GM23338 (cell line): Measurements from ENCODE around the gene INHA. TPM values are rescaled to one million over a fixed set of nuclear protein-coding genes. Genes with fewer than 3 reads are reported as not detected.

Experiments used
- ATAC-seq: fragments of 200-7000 bp; cut with Tn5 transposase; 3 replicates; pipeline ENCODE4 v1.9.1; 2020
- DNase-seq: peaks from one replicate; pipeline ENCODE4 v3.0.0-alpha.2; 2015; ENCODE audit warnings: low spot score
- H2AFZ ChIP-seq: fragments of 200-600 bp; sonication (generic); 2 replicates; pipeline ENCODE4 v1.8.0; 2016; ENCODE audit warnings: antibody characterized with exemption, mild to moderate bottlenecking, moderate library complexity
- H3F3A ChIP-seq: fragments of 200-600 bp; sonication (generic); replicated peaks from 2 replicates; pipeline ENCODE4 v1.8.0; 2017; ENCODE audit warnings: antibody characterized with exemption, mixed run types, low read depth
- H3K27ac ChIP-seq: fragments of 200-600 bp; sonication (generic); 2 replicates; pipeline ENCODE4 v1.6.1; 2016; ENCODE audit warnings: low read depth
- H3K27me3 ChIP-seq: fragments of 200-600 bp; sonication (generic); 2 replicates; pipeline ENCODE4 v1.8.0; 2016; ENCODE audit warnings: mild to moderate bottlenecking, mixed run types, moderate library complexity; ENCODE audit not compliant: insufficient read depth
- H3K36me3 ChIP-seq: fragments of 200-600 bp; sonication (generic); 2 replicates; pipeline ENCODE4 v1.8.0; 2016; ENCODE audit warnings: mild to moderate bottlenecking; ENCODE audit not compliant: insufficient read depth
- H3K4me1 ChIP-seq: fragments of 200-600 bp; sonication (generic); 2 replicates; pipeline ENCODE4 v1.8.0; 2016; ENCODE audit warnings: mild to moderate bottlenecking, moderate library complexity; ENCODE audit not compliant: insufficient read depth
- H3K4me2 ChIP-seq: fragments of 200-600 bp; sonication (generic); 2 replicates; pipeline ENCODE4 v1.7.1; 2017; ENCODE audit warnings: mixed run types
- H3K4me3 ChIP-seq: fragments of 200-600 bp; sonication (generic); 2 replicates; pipeline ENCODE4 v1.6.1; 2016; ENCODE audit warnings: mixed run types
- H3K79me2 ChIP-seq: fragments of 200-600 bp; sonication (generic); replicated peaks from 2 replicates; pipeline ENCODE4 v1.8.0; 2017; ENCODE audit warnings: mild to moderate bottlenecking; ENCODE audit not compliant: insufficient read depth
- H3K9me2 ChIP-seq: fragments of 200-600 bp; sonication (generic); 2 replicates; pipeline ENCODE4 v1.8.0; 2017; ENCODE audit not compliant: insufficient read depth
- H4K20me1 ChIP-seq: fragments of 200-600 bp; sonication (generic); replicated peaks from 2 replicates; pipeline ENCODE4 v1.8.0; 2017; ENCODE audit warnings: mild to moderate bottlenecking; ENCODE audit not compliant: insufficient read depth
- H3K27ac Mint-ChIP-seq: 2 replicates; pipeline ENCODE4 v1.8.0; 2020; ENCODE audit warnings: inconsistent platforms, mild to moderate bottlenecking, moderate library complexity, mixed read lengths
- H3K27me3 Mint-ChIP-seq: 3 replicates; pipeline ENCODE4 v1.8.0; 2022; ENCODE audit warnings: low read depth, mild to moderate bottlenecking, moderate library complexity, mixed read lengths, inconsistent platforms; ENCODE audit not compliant: insufficient read depth, poor library complexity
- H3K36me3 Mint-ChIP-seq: 3 replicates; pipeline ENCODE4 v1.8.0; 2021; ENCODE audit warnings: low read depth, mild to moderate bottlenecking, inconsistent platforms, moderate library complexity, mixed read lengths
- H3K4me1 Mint-ChIP-seq: 3 replicates; pipeline ENCODE4 v1.8.0; 2020; ENCODE audit warnings: mild to moderate bottlenecking, inconsistent platforms, mixed read lengths
- H3K4me3 Mint-ChIP-seq: 3 replicates; pipeline ENCODE4 v1.8.0; 2021; ENCODE audit warnings: moderate library complexity, mild to moderate bottlenecking, inconsistent platforms, mixed read lengths
- H3K9me3 Mint-ChIP-seq: 3 replicates; pipeline ENCODE4 v1.8.0; 2020; ENCODE audit warnings: moderate library complexity, mild to moderate bottlenecking, inconsistent platforms, mixed read lengths
- CREB1 ChIP-seq: fragments of 250-450 bp; sonication (Bioruptor Pico); IDR thresholded peaks from 2 replicates; pipeline ENCODE4 v1.5.0; 2020; ENCODE audit warnings: low read depth, mild to moderate bottlenecking, moderate library complexity
- CTCF ChIP-seq, 2 experiments: fragments of 200-600 bp in 1 of 2; sonication (generic) in 1 of 2; conservative IDR thresholded peaks; 2 replicates each; pipeline versions ENCODE4 v1.5.1 to v1.6.1; 2016 to 2017; ENCODE audit warnings: antibody characterized with exemption in 2 of 2, low read depth in 2 of 2, mild to moderate bottlenecking in 2 of 2, moderate library complexity in 1 of 2
- EZH2 ChIP-seq: fragments of 200-600 bp; sonication (generic); IDR thresholded peaks from one replicate; pipeline ENCODE4 v1.8.0; 2017; ENCODE audit warnings: antibody characterized with exemption, mild to moderate bottlenecking, low read depth; ENCODE audit not compliant: unreplicated experiment
- JUNB ChIP-seq: IDR thresholded peaks from one replicate; pipeline ENCODE4 v1.6.1; 2016; ENCODE audit warnings: antibody characterized with exemption; ENCODE audit not compliant: unreplicated experiment
- ZNF331 ChIP-seq: fragments of 250-450 bp; sonication (Bioruptor Pico); IDR thresholded peaks from 2 replicates; pipeline ENCODE4 v1.5.0; 2020; ENCODE audit warnings: low read depth, mild to moderate bottlenecking, moderate library complexity
- polyA plus RNA-seq: library from polyadenylated mRNA; unstranded; fragments of >200 nt; fragmentation: Nextera tagmentation; extraction: Ambion mirVana; gene quantifications from 2 replicates; pipeline ENCODE4 v1.2.1, GENCODE V29; 2016
- total RNA-seq: library from RNA; depleted of rRNA; stranded (reverse); fragments of >200 nt; shearing (Covaris generic); gene quantifications from 2 replicates; pipeline ENCODE4 v1.2.3, GENCODE V29; 2014
- TF ChIP-seq, protein P1 (sequence below): fragments of 250-450 bp; sonication (Bioruptor Pico); IDR thresholded peaks from 2 replicates; pipeline ENCODE4 v1.5.0; 2020; ENCODE audit warnings: mild to moderate bottlenecking, moderate library complexity

The INHA gene
- total and polyA plus RNA-seq, 2 experiments from 2014 or later = 1.5 to 1.6 TPM

DNA sequence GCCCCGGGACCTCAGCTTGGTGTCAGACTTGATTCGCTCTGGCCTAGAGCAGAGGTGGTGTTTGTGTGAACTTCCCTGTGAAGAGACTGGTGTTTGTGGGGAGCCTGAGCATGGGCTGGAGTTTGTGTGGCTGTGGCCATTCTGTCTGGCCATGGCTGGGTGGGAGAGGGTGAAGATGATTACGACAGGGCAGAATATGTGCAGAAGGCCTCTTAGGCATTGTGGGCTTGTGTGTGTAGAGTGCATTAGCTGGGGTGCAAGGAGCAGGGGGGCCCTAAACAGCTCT lies 11.3 kb upstream of the INHA start (continued):
- TF ChIP-seq, protein P1, sequence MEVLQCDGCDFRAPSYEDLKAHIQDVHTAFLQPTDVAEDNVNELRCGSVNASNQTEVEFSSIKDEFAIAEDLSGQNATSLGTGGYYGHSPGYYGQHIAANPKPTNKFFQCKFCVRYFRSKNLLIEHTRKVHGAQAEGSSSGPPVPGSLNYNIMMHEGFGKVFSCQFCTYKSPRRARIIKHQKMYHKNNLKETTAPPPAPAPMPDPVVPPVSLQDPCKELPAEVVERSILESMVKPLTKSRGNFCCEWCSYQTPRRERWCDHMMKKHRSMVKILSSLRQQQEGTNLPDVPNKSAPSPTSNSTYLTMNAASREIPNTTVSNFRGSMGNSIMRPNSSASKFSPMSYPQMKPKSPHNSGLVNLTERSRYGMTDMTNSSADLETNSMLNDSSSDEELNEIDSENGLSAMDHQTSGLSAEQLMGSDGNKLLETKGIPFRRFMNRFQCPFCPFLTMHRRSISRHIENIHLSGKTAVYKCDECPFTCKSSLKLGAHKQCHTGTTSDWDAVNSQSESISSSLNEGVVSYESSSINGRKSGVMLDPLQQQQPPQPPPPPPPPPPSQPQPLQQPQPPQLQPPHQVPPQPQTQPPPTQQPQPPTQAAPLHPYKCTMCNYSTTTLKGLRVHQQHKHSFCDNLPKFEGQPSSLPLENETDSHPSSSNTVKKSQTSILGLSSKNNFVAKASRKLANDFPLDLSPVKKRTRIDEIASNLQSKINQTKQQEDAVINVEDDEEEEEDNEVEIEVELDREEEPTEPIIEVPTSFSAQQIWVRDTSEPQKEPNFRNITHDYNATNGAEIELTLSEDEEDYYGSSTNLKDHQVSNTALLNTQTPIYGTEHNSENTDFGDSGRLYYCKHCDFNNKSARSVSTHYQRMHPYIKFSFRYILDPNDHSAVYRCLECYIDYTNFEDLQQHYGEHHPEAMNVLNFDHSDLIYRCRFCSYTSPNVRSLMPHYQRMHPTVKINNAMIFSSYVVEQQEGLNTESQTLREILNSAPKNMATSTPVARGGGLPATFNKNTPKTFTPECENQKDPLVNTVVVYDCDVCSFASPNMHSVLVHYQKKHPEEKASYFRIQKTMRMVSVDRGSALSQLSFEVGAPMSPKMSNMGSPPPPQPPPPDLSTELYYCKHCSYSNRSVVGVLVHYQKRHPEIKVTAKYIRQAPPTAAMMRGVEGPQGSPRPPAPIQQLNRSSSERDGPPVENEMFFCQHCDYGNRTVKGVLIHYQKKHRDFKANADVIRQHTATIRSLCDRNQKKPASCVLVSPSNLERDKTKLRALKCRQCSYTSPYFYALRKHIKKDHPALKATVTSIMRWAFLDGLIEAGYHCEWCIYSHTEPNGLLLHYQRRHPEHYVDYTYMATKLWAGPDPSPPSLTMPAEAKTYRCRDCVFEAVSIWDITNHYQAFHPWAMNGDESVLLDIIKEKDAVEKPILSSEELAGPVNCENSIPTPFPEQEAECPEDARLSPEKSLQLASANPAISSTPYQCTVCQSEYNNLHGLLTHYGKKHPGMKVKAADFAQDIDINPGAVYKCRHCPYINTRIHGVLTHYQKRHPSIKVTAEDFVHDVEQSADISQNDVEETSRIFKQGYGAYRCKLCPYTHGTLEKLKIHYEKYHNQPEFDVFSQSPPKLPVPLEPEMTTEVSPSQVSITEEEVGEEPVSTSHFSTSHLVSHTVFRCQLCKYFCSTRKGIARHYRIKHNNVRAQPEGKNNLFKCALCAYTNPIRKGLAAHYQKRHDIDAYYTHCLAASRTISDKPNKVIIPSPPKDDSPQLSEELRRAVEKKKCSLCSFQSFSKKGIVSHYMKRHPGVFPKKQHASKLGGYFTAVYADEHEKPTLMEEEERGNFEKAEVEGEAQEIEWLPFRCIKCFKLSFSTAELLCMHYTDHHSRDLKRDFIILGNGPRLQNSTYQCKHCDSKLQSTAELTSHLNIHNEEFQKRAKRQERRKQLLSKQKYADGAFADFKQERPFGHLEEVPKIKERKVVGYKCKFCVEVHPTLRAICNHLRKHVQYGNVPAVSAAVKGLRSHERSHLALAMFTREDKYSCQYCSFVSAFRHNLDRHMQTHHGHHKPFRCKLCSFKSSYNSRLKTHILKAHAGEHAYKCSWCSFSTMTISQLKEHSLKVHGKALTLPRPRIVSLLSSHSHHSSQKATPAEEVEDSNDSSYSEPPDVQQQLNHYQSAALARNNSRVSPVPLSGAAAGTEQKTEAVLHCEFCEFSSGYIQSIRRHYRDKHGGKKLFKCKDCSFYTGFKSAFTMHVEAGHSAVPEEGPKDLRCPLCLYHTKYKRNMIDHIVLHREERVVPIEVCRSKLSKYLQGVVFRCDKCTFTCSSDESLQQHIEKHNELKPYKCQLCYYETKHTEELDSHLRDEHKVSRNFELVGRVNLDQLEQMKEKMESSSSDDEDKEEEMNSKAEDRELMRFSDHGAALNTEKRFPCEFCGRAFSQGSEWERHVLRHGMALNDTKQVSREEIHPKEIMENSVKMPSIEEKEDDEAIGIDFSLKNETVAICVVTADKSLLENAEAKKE (CRISPR knock-in tag) = no peak
- no peak for TF ChIP-seq ZNF331 (CRISPR knock-in tag)
- no peak for TF ChIP-seq JUNB
- no peak for TF ChIP-seq CREB1 (CRISPR knock-in tag)
- no peak for TF ChIP-seq CTCF (conservative IDR thresholded peaks at IDR 0.05; ENCODE audit: low read depth in 2 of 2)
- no peak for TF ChIP-seq EZH2

- Histone ChIP-seq H3K4me2 (peak overlapping the region; percentile 74), H3K79me2 (peaks cover 10% of the 10 kb centered on the region; the same call in 1 of the 2 replicates), H3K36me3 (peaks cover 8% of the 10 kb centered on the region; the same call in 1 of the 2 replicates), H3K27me3 (no peaks in the 10 kb centered on the region), H2AFZ (no peak overlapping the region), H3K9me2 (no peaks in the 10 kb centered on the region), H4K20me1 (no peaks in the 10 kb centered on the region), H3F3A (peaks cover 32% of the 10 kb centered on the region), H3K27ac (peak overlapping the region; percentile 93), H3K4me3 (no peak overlapping the region), H3K4me1 (peaks cover 57% of the 10 kb centered on the region)
- Mint-ChIP-seq H3K36me3 (peaks cover 47% of the 10 kb centered on the region), H3K27me3 (peaks cover 29% of the 10 kb centered on the region), H3K4me1 (peaks cover 68% of the 10 kb centered on the region), H3K27ac (peak overlapping the region; percentile 85), H3K4me3 (peak overlapping the region; percentile 38; the same call in 1 of the 3 replicates), H3K9me3 (no peaks in the 10 kb centered on the region; the same call in 1 of the 3 replicates)
- DNase-seq (peak; percentile 68), ATAC-seq (peak; percentile 14)
- TF ChIP-seq, protein P1 (CRISPR knock-in tag) = no peak
Observed at GRCh38 chr2:219561179-219562048, 10.7 kb upstream of the INHA start.
